SH-SY5Y (cell line): Measurements from ENCODE around the gene CAMK2D.

Experiments used
- GATA2 ChIP-seq: IDR thresholded peaks from 2 replicates; pipeline ENCODE4 v1.6.1; 2011; ENCODE audit warnings: mild to moderate bottlenecking, low read depth, low read length
- GATA3 ChIP-seq: IDR thresholded peaks from 2 replicates; pipeline ENCODE4 v1.6.1; 2011; ENCODE audit warnings: low read depth, mild to moderate bottlenecking, low read length, moderate library complexity

DNA sequence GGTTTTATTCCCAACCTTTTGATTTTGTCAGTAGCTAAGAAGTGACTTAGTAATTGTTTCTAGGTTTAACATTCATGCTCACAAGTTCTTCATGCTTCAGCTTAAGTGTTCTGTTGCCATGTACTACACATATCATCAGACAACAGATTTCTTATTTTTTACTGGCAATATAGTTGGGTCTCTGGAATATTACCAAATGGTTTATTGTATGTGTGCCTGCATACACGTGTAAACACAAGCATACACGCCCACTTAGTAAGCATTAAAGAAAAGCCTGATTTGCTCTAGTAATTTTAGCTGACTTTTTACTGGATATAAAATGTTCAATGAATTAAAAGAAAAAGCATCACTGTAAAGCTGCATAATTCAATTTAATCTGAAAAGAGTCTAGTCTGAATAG is 199.8 kb downstream of the CAMK2D start:
- TF ChIP-seq GATA3 (no peak), GATA2 (no peak)
